ENCODE results near the gene LRBA.

LRBA gene

GRCh38 chr4:150574678-150575077 lies 440.4 kb downstream of the LRBA start:
- no peak for TF ChIP-seq CTCF (IDR thresholded peaks at IDR 0.05; ENCODE audit: extremely low read depth, insufficient read depth, missing control alignments)
- in situ Hi-C loops (cut with MboI; ENCODE audit: low pct_unique_long_range_greater_than_20kb, low sequenced_read_pairs, unreplicated experiment) = no loop called here
- no peak for DNase-seq (ENCODE audit: low spot score)

GRCh38 chr4:150573534-150573933 lies 441.6 kb downstream of the LRBA start:
- in situ Hi-C loops (cut with MboI; ENCODE audit: low pct_unique_long_range_greater_than_20kb, low sequenced_read_pairs, unreplicated experiment) = no loop called here
- no peak for DNase-seq (ENCODE audit: low spot score)
- no peak for TF ChIP-seq CTCF (IDR thresholded peaks at IDR 0.05; ENCODE audit: extremely low read depth, insufficient read depth, missing control alignments)

- in situ Hi-C loops (cut with MboI; ENCODE audit: low pct_unique_long_range_greater_than_20kb, low sequenced_read_pairs, unreplicated experiment) = no loop called here
- no peak for TF ChIP-seq CTCF (IDR thresholded peaks at IDR 0.05; ENCODE audit: extremely low read depth, insufficient read depth, missing control alignments)
- no peak for DNase-seq (ENCODE audit: low spot score)
These were observed 442.2 kb downstream of the LRBA start for GRCh38 chr4:150572704-150573504.

GRCh38 chr4:150570862-150571261 lies 444.2 kb downstream of the LRBA start:
- in situ Hi-C loops (cut with MboI; ENCODE audit: low pct_unique_long_range_greater_than_20kb, low sequenced_read_pairs, unreplicated experiment) = no loop called here
- TF ChIP-seq CTCF (IDR thresholded peaks at IDR 0.05; ENCODE audit: extremely low read depth, insufficient read depth, missing control alignments) = no peak
- no peak for DNase-seq (ENCODE audit: low spot score)

GRCh38 chr4:150569998-150570535 lies 445.0 kb downstream of the LRBA start:
- in situ Hi-C loops (cut with MboI; ENCODE audit: low pct_unique_long_range_greater_than_20kb, low sequenced_read_pairs, unreplicated experiment) = no loop called here
- DNase-seq (ENCODE audit: low spot score) = no peak
- no peak for TF ChIP-seq CTCF (IDR thresholded peaks at IDR 0.05; ENCODE audit: extremely low read depth, insufficient read depth, missing control alignments)

- no peak for DNase-seq (ENCODE audit: low spot score)
- in situ Hi-C loops (cut with MboI; ENCODE audit: low pct_unique_long_range_greater_than_20kb, low sequenced_read_pairs, unreplicated experiment) = no loop called here
These were observed 445.6 kb downstream of the LRBA start for GRCh38 chr4:150569384-150569987.

More at GRCh38 chr4:150569384-150569987, 445.6 kb downstream of the LRBA start:
- no peak for TF ChIP-seq CTCF (IDR thresholded peaks at IDR 0.05; ENCODE audit: extremely low read depth, insufficient read depth, missing control alignments)

Data from GM13977 (cell line).